GM12801 (cell line): ENCODE results near the gene HLA-F.

ENCODE experiments used
- TF ChIP-seq, protein P1 (sequence below): IDR thresholded peaks from one replicate; pipeline ENCODE4 v1.5.1; 2011; ENCODE audit warnings: control low read depth; ENCODE audit not compliant: insufficient read length; ENCODE audit errors: extremely low read depth

HLA-F gene

DNA sequence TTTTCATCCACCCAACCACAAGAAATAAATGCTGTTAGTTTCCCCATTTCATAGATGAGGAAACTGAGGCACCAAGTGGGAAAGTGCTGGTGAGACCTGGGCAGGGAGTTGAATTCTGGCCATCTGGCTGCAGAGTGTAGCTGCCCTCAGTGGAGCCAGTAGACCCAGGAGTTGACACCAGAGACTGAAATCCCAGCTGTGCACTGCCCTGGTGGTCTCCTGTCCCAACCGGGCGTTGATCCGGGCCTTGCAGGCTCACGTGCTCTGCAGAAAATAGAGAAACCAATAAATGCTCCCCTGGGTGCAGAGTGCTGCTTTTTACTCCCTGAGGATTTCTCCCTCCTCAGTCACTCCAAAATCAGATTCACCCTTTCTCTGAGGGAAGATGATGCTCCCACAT is 18.4 kb downstream of the HLA-F start:
- TF ChIP-seq, protein P1, sequence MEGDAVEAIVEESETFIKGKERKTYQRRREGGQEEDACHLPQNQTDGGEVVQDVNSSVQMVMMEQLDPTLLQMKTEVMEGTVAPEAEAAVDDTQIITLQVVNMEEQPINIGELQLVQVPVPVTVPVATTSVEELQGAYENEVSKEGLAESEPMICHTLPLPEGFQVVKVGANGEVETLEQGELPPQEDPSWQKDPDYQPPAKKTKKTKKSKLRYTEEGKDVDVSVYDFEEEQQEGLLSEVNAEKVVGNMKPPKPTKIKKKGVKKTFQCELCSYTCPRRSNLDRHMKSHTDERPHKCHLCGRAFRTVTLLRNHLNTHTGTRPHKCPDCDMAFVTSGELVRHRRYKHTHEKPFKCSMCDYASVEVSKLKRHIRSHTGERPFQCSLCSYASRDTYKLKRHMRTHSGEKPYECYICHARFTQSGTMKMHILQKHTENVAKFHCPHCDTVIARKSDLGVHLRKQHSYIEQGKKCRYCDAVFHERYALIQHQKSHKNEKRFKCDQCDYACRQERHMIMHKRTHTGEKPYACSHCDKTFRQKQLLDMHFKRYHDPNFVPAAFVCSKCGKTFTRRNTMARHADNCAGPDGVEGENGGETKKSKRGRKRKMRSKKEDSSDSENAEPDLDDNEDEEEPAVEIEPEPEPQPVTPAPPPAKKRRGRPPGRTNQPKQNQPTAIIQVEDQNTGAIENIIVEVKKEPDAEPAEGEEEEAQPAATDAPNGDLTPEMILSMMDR, result no peak

DNA sequence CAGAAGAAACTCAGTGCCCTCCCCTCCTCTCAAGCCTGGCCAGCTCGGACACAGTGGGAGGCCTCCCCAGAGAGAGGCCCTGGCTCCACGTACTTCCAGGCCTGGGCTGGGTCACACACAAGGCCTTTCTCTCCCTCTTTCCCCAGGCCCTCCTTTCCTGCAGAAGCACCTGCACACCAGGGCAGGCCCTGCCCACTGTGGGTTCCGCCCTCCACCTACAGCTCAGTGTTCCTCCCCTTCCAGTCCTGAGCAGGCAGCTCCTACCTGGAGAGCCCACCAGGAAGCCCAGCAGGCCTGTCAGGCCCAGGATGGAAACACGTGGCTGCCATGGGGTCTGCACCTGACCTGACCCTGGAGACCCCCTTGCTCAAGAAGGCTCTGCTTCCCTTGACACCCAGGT is 18.9 kb downstream of the HLA-F start:
- TF ChIP-seq, protein P1, result no peak

DNA sequence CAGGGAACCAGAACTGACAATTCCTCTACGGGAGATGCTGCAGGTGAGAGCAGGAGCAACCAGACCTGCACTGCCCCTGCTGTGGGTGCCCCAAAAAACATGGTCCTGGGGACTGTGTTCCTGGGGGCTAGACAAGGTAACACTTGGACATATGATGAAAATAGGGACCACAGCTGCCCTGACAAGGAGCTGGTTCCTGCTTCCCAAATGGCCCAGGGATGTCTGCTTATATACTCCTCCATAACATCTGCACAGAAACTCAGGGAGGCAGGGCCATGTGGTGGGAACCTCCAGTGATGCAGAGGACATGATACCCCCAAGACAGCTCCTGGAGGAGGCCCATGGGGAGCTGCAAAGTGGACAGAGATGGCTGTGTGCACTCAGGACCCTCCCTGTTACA is 19.8 kb downstream of the HLA-F start:
- TF ChIP-seq, protein P1, result no peak

GRCh38 chr6:29743568-29743967 is 20.3 kb downstream of the HLA-F start:
- TF ChIP-seq, protein P1, result no peak

DNA sequence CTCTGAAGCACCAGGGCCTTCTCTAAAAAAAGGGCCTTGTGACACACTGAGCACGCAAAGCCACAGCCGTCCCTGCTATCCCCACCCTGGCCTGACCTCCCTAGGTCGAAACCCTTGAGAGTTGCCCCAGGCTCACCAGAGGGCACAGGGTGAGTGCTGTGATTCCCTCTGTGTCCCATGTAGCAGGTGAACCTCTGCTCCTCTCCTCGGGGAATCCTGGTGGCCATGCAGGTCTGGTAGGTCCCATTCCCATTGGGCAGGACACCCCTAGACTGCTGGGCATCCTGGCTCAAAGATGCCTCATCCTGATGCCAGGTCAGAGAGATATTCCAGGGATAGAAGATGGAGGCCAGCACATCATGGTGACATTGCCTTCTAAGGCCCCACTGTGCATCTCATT is 20.9 kb downstream of the HLA-F start:
- TF ChIP-seq, protein P1, result no peak

DNA sequence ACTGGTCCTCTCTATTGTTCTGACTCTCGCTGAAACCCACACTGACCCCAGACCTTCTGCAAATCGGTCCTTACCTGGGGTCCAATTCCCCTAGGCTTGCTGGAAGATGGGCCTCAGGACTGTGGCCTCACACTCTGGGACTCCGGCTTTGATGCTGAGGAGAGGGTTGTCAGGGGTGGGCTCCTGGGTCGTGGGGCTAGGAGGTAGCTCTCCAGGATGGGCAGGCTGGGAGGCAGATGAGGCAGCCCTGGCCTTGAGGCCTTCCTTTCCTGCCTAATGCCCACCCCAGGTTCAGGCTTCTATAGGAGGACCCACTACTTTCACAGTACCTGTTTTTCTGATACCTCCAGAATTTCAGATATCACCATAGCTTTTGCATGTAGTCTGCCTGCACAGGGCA is 21.4 kb downstream of the HLA-F start:
- TF ChIP-seq, protein P1, result no peak

DNA sequence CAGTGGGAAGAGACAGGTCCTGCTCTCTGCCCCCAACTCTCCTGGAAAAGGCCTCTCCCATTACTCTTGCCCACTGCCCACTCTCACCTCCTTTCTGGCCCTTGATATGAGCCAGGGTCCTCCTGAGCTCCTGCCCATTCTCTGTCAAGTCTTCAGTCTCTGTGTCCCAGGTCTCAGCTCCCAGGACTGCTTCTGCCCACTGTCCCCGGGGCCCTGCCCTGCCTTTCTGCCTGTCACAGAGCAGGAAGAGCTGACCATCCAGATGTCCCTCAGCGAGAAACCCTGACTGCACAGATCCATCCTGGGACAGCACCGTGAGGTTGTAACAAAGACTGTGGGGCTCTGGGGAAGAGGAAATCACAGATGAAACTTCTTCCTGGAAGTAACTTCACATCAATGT is 22.2 kb downstream of the HLA-F start:
- TF ChIP-seq, protein P1, result no peak
